HCEC 1CT (cell line): ENCODE measurements around the gene S100A16.

ENCODE experiments used
- DNase-seq: peaks from one replicate; pipeline ENCODE4 v3.0.0-alpha.2; 2017

S100A16 gene

DNA sequence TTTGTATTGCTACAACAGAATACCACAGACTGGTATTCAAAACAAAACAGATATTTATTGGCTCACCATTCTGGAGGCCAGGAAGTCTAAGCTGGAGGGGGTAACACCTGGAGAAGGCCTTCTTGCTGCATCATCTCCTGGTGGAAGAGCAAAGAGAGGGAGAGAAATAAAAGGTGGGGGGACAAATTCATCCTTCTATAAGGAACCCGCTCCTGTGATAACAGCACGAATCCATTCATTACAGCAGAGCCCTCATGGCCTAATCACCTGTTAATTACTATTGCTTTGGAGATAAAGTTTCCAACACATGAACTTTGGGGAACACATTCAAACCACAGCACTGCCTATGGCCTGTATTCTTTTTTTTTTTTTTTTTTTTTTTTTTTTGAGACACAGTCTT, 52.7 kb downstream of the S100A16 start:
- DNase-seq: no peak

DNA sequence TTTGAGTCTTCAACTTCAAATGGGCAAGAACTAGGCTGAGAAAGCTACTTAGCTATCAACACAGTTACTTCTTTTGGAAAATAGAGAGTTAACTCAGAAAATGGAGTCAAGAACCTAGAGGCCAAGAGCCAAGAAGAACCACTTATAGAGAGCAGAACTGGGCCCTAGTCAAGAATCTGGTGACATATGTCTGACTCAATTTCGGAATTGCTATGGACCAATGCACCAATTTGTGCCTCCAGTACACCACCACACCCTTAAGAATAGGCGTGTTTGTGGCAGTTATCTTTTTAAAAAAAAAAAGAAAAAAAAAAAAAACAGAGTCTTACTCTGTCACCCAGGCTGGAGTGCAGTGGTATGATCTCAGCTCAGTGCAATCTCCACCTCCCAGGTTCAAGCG, 55.1 kb downstream of the S100A16 start:
- DNase-seq: no peak
